Fibroblast of lung (primary cell): ENCODE data around the gene LRRK1. TPM values are rescaled to one million over a fixed set of nuclear protein-coding genes. Genes with fewer than 3 reads are reported as not detected.

ENCODE experiments used
- DNase-seq, 2 donors: peaks; one replicate each; pipeline versions ENCODE4 v3.0.0 to v3.0.0-alpha.2; 2010; ENCODE audit warnings: low read depth in 2 of 2
- H2AFZ ChIP-seq: 2 replicates; pipeline ENCODE4 v1.5.1; 2012; ENCODE audit warnings: low read length, control low read depth, inconsistent platforms
- H3K27ac ChIP-seq: 2 replicates; pipeline ENCODE4 v1.5.1; 2011; ENCODE audit warnings: low read length, control low read depth; ENCODE audit not compliant: insufficient read depth
- H3K27me3 ChIP-seq: 2 replicates; pipeline ENCODE4 v1.5.1; 2011; ENCODE audit warnings: mild to moderate bottlenecking, low read length; ENCODE audit not compliant: control insufficient read depth, insufficient read depth
- H3K36me3 ChIP-seq: 2 replicates; pipeline ENCODE4 v1.5.1; 2011; ENCODE audit warnings: low read length; ENCODE audit not compliant: control insufficient read depth, insufficient read depth
- H3K4me1 ChIP-seq: 2 replicates; pipeline ENCODE4 v1.5.1; 2011; ENCODE audit warnings: low read length; ENCODE audit not compliant: control insufficient read depth, insufficient read depth; ENCODE audit errors: extremely low read depth
- H3K4me2 ChIP-seq: 2 replicates; pipeline ENCODE4 v1.5.1; 2011; ENCODE audit warnings: low read length, control low read depth; ENCODE audit not compliant: insufficient read depth; ENCODE audit errors: extremely low read depth
- H3K4me3 ChIP-seq, 4 experiments: fragments of 200-600 bp in 1 of 4; sonication (generic) in 1 of 4; replicated peaks in 1 of 4; 2 replicates each; pipeline ENCODE4 v1.5.1; 2011 to 2016; ENCODE audit warnings: low read length in 4 of 4, low read depth in 3 of 4, mild to moderate bottlenecking in 3 of 4, control low read depth in 2 of 4, inconsistent platforms in 1 of 4, mixed read lengths in 1 of 4; ENCODE audit not compliant: insufficient read depth in 1 of 4; ENCODE audit errors: control extremely low read depth in 1 of 4
- H3K79me2 ChIP-seq: 2 replicates; pipeline ENCODE4 v1.5.1; 2012; ENCODE audit warnings: mild to moderate bottlenecking, low read length, inconsistent platforms; ENCODE audit not compliant: control insufficient read depth, insufficient read depth
- H3K9ac ChIP-seq: 2 replicates; pipeline ENCODE4 v1.5.1; 2011; ENCODE audit warnings: mild to moderate bottlenecking, low read length, control low read depth; ENCODE audit not compliant: insufficient read depth
- H3K9me3 ChIP-seq: 2 replicates; pipeline ENCODE4 v1.5.1; 2012; ENCODE audit warnings: low read depth, low read length; ENCODE audit not compliant: control insufficient read depth, insufficient read depth
- H4K20me1 ChIP-seq: 2 replicates; pipeline ENCODE4 v1.5.1; 2011; ENCODE audit warnings: low read length; ENCODE audit not compliant: control insufficient read depth, insufficient read depth; ENCODE audit errors: extremely low read depth
- EZH2 ChIP-seq: IDR thresholded peaks from 2 replicates; pipeline ENCODE4 v1.5.1; 2012; ENCODE audit warnings: low read length, control low read depth, mild to moderate bottlenecking; ENCODE audit errors: missing control alignments
- polyA plus RNA-seq, 2 donors: library from polyadenylated mRNA; depleted of rRNA in 1 of 2; stranded (reverse) in 1 of 2; unstranded in 1 of 2; fragments of >200 nt; gene quantifications; 2 replicates each; pipeline ENCODE4 v1.2.1, GENCODE V29; 2011 to 2012; ENCODE audit warnings: missing spikeins in 1 of 2
- total RNA-seq: library from RNA; depleted of rRNA; stranded (reverse); fragments of >200 nt; gene quantifications from 2 replicates; pipeline ENCODE4 v1.2.1, GENCODE V29; 2014
- TF ChIP-seq, protein P1 (sequence below), 2 donors: IDR thresholded peaks in 1 of 2; conservative IDR thresholded peaks in 1 of 2; 1 replicate in 1 of 2; 2 replicates in 1 of 2; pipeline ENCODE4 v1.5.1; 2011 to 2012; ENCODE audit warnings: low read length in 2 of 2, control low read depth in 1 of 2, inconsistent platforms in 1 of 2, low read depth in 1 of 2, mild to moderate bottlenecking in 1 of 2

LRRK1 gene
- total and polyA plus RNA-seq, 2 donors (not counting 1 experiment from before 2014, with no cell fraction given): 3.8 to 12.2 TPM

DNA sequence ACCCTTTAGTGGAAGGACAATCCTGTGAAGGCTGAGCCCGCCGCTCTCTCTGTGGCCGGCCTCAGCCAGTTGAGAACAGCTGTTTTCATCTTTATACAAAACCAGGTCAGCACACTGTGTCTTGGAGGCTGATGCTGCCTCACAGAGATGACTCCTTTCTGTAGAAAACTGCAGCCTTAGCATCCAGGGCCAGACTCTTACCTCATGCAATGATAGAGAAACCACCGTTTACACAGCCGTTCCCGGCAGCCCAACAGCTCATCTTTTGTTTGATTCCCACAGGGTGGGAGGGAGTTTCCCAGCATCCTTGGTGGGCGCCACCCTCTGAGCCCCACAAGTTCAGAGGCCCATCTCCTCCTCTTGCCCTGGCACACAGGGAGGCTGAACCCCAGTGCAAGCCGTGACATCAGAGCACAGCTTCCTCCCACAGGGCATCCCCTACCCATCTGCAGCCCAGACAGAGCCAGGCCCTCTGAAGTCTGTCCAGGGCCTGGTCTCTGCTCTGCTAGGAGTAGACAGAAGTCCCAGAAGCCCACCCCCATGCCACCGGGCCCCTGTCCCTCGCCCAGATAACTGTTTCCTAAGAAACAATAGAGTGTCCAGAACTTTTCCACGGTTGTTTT, 105.0 kb downstream of the LRRK1 start:
- peaks cover 5% of the 10 kb centered on the region for H3K4me1 ChIP-seq
- H3K4me3 ChIP-seq: no peak overlapping the region
- H3K9ac ChIP-seq: no peak overlapping the region
- no peaks in the 10 kb centered on the region for H3K27me3 ChIP-seq
- H3K9me3 ChIP-seq: no peaks in the 10 kb centered on the region
- peak overlapping the region; percentile 78 for H3K27ac ChIP-seq
- TF ChIP-seq EZH2: no peak
- TF ChIP-seq, protein P1, sequence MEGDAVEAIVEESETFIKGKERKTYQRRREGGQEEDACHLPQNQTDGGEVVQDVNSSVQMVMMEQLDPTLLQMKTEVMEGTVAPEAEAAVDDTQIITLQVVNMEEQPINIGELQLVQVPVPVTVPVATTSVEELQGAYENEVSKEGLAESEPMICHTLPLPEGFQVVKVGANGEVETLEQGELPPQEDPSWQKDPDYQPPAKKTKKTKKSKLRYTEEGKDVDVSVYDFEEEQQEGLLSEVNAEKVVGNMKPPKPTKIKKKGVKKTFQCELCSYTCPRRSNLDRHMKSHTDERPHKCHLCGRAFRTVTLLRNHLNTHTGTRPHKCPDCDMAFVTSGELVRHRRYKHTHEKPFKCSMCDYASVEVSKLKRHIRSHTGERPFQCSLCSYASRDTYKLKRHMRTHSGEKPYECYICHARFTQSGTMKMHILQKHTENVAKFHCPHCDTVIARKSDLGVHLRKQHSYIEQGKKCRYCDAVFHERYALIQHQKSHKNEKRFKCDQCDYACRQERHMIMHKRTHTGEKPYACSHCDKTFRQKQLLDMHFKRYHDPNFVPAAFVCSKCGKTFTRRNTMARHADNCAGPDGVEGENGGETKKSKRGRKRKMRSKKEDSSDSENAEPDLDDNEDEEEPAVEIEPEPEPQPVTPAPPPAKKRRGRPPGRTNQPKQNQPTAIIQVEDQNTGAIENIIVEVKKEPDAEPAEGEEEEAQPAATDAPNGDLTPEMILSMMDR (conservative IDR thresholded peaks at IDR 0.05 in 1 of 2, IDR thresholded peaks at IDR 0.05 in 1 of 2; ENCODE audit: low read depth in 1 of 2, low read length in 2 of 2): no peak
- DNase-seq: peak; percentile 84 to 94
- H3K4me2 ChIP-seq: peak overlapping the region; percentile 41
- no peaks in the 10 kb centered on the region for H4K20me1 ChIP-seq
- peaks cover 1% of the 10 kb centered on the region for H3K36me3 ChIP-seq
- no peak overlapping the region for H2AFZ ChIP-seq
- H3K79me2 ChIP-seq: no peaks in the 10 kb centered on the region

DNA sequence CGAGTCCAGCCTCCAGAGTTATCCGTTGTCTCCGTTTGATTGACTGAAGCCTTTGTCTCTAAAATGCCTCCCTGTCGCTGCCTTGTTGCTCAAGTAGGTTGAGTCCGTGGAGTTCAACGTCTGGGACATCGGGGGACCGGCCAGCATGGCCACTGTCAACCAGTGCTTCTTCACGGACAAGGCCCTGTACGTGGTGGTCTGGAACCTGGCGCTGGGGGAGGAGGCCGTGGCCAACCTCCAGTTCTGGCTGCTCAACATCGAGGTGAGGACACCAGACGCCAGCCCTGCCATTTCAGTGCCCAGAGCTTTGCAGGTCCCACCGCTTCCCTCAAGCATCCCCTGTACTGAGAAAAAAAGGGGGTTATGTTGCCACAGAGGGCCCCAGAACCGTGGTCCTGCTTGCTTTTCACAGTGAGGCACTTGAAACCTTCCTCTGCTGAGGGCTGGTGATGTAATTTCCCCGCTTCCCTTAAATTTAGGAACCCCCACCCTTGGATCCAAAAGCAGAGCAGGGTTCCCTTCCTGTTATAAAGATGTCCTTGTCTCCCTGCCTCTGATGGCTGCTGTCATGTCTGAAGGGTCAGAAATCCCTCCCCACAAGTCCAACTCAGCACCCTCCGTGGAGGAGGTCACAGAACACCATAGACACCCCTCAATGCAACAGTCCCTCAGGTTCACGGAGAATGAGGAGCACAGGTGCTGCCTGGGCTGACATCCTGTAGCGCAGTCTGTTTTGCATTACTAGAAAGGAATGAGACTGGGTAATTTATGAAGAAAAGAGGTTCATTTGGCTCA, 105.7 kb downstream of the LRRK1 start:
- Histone ChIP-seq H4K20me1 (no peaks in the 10 kb centered on the region), H3K9me3 (no peaks in the 10 kb centered on the region), H3K27me3 (no peaks in the 10 kb centered on the region), H3K9ac (no peak overlapping the region), H3K79me2 (no peaks in the 10 kb centered on the region), H2AFZ (no peak overlapping the region), H3K4me3 (no peak overlapping the region), H3K27ac (peak overlapping the region; percentile 55), H3K4me2 (no peak overlapping the region), H3K36me3 (peaks cover 1% of the 10 kb centered on the region), H3K4me1 (peaks cover 5% of the 10 kb centered on the region)
- TF ChIP-seq, protein P1 (conservative IDR thresholded peaks at IDR 0.05 in 1 of 2, IDR thresholded peaks at IDR 0.05 in 1 of 2; ENCODE audit: low read depth in 1 of 2, low read length in 2 of 2): no peak
- no peak for TF ChIP-seq EZH2
- DNase-seq: no peak

DNA sequence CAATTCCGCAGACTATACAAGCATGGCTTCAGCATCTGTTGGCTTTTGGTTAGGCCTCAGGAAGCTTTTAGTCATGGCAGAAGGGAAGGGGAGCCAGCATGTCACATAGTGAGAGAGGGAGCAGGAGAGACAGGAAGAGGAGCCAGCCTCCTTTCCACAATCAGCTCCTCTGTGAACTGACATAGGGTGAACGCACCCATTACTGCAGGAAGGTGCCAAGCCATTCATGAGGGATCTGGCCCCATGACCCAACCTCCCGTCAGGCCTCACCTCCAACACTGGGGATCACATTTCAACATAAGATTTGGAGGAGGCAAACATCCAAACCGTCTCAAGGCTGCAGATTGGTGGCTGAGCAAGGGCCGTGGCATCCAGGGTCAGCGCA, 106.3 kb downstream of the LRRK1 start:
- TF ChIP-seq EZH2: no peak
- TF ChIP-seq, protein P1 (conservative IDR thresholded peaks at IDR 0.05 in 1 of 2, IDR thresholded peaks at IDR 0.05 in 1 of 2; ENCODE audit: low read depth in 1 of 2, low read length in 2 of 2): no peak
- no peaks in the 10 kb centered on the region for H3K79me2 ChIP-seq
- no peaks in the 10 kb centered on the region for H3K27me3 ChIP-seq
- peaks cover 1% of the 10 kb centered on the region for H3K36me3 ChIP-seq
- H3K9me3 ChIP-seq: no peaks in the 10 kb centered on the region
- no peaks in the 10 kb centered on the region for H4K20me1 ChIP-seq
- no peak overlapping the region for H3K4me3 ChIP-seq
- H3K4me1 ChIP-seq: peaks cover 5% of the 10 kb centered on the region
- no peak overlapping the region for H3K27ac ChIP-seq
- H3K4me2 ChIP-seq: no peak overlapping the region
- no peak for DNase-seq
- H2AFZ ChIP-seq: no peak overlapping the region
- no peak overlapping the region for H3K9ac ChIP-seq
